CD4-positive, alpha-beta T cell treated with Interferon alpha-2 for 1 hour (primary cell): Measurements from ENCODE around the gene GLB1L3.
"Not testable (repeated sequence)": the region's sequence is repeated elsewhere in the genome, so short reads cannot be mapped to it uniquely, and the experiment has no call there.

Experiments
- DNase-seq, 2 donors: peaks; one replicate each; pipeline ENCODE4 v3.0.0-alpha.2; 2020 to 2022

Gene GLB1L3

DNA sequence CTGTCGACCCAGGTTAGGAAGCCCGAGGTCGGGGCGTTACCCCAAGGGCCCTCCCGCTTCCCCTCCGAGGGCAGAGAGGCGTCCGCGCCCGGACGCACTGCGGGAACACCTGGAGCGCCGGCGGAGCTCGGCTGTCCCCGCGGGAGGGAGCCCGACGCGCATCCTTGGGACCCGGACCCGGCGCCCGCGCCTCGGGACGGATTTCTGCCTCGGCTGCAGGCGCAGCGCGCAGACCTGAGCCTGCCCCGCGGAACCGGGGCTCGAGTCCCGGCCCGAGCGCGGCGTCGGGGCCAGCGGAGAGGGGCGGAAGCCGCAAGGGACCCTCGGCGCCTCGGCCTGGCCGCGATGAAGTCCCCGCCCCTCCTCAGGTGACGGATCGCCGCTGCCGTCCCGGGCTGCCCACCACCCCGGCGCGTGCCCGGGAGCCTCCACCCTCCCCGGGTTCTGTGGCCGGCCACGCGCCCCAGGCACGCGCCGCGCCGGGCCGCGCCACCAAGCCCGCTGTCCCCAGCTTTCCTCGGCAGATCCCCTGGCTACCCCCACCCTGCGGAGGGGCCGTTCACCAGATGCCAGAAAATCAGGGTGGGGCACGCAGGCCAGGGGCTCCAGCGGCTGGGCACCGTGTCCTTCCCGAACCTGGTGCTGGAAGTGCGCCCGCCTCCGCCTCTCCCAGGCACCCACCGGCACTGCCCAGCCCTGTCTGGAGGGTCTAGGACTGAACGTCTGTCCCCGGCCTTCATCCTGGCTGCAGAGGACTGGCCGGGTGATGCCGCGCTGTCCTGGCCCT is 410 bp downstream of the GLB1L3 start:
- no peak for DNase-seq

DNA sequence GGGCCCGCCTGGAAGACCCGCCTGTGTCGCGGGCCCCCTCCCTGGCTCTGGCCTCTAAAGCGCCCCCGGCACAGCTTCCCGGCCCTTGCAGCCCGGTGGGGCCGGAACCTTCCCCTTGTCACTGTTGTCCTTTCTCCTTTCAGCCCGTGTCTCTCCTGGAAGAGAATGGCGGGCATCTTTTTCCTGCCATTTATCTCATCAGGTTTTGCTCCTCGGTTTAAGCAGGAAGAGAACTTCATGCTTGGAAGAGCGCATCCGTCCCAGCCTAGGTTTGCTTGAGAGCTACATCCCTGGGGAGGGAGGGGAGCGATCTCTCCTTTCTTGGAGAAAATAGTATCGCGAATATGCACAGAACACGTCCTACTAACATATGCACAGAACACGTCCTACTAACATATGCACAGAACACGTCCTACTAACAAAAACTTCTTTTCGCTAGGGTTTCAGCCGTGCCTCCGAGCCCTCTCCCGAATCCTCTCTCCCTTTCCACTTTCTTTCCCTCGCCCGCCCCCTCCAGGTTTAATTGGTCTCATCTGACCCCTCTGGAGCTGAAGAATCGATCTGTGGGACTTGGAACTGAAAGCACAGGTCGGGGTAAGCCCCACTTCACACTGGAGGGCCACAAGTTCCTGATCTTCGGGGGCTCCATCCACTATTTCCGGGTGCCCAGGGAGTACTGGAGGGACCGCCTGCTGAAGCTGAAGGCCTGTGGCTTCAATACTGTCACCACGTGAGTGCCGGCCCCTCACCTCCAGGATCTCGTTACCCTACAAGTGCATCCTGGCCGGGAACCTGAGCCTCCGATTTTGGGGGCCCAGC is 1.2 kb downstream of the GLB1L3 start:
- no peak for DNase-seq

DNA sequence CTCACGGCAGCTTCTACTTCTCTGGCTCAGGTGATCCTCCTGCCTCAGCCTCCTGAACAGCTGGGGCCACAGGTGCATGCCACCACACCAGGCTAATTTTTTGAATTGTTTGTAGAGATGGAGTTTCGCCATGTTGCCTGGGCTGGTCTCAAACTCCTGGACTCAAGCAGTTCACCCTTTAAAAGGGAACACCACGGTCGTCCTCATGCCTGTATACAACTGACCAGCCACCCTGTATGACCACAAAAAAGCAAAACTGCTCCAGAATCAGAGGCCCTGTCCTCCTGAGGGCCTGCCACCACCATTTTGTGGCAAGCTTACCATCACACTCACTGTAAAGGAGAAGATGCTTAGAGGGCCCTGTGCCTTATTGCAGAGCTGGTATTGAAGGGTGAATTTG is 2.2 kb downstream of the GLB1L3 start:
- no peak for DNase-seq

DNA sequence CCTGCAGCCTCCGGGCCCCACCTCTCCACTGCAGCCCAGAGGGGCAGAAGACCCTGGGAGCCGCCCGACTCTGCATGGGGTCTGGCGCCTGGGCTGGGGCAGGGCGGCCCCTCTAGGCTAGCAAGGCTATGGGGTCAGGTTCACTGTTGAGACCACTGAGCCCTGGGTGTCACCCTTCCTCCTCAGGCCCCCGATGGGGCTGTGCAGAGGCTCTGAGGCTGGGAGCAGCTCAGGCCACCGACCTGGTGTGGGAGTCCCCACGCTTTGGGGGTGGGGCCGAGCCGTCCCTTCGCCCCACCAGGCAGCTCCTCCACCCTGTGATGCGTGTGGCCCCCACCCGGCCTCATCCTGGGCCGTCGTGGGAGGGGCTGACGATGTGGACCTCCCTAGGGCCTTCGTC is 5.5 kb downstream of the GLB1L3 start:
- DNase-seq = not testable (repeated sequence)

DNA sequence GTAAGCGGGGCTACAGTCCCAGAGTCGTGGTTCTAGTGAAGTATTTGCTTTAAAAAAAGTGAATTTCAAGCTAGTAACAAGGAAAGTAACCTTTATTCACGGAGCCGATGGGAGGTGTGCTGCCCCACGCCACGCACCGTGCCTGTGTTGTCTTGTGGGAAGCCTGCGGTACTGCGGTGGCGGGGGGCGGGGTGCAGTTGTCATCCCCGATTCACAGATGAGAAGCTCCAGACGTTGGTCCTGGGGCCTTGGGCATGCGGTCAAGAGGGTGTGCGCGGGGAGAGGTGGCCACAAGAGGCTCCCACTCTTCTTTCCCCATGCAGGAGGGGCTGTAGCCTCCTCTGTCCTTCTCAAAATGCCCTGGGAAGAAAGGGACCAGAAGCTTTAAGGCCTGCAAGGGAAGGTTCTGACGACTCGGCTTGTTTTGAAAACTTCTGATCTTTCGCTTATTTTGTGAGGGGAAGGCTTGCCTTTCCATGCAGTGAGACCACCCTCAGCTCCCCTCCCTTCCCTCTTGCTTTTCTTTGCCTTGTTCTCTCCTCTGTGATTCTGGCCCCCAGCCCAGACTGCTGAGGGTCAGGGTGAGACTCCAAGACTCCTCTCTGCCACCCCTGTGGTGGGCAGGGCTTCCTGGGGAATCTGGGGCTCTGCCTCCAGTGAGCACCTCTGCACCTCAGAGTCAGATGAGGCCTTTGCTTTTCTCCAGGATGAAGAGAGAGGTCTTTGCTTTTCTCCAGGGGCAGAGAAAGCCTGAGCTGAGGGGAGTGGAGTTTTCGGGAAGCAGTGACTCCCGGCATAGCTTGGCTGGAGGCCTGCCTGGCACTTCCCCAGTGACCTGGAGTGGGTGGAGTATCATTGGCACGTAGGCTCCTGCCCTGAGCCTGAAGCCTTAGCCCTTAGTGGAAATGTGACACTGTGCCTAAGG is 6.2 kb downstream of the GLB1L3 start:
- no peak for DNase-seq

DNA sequence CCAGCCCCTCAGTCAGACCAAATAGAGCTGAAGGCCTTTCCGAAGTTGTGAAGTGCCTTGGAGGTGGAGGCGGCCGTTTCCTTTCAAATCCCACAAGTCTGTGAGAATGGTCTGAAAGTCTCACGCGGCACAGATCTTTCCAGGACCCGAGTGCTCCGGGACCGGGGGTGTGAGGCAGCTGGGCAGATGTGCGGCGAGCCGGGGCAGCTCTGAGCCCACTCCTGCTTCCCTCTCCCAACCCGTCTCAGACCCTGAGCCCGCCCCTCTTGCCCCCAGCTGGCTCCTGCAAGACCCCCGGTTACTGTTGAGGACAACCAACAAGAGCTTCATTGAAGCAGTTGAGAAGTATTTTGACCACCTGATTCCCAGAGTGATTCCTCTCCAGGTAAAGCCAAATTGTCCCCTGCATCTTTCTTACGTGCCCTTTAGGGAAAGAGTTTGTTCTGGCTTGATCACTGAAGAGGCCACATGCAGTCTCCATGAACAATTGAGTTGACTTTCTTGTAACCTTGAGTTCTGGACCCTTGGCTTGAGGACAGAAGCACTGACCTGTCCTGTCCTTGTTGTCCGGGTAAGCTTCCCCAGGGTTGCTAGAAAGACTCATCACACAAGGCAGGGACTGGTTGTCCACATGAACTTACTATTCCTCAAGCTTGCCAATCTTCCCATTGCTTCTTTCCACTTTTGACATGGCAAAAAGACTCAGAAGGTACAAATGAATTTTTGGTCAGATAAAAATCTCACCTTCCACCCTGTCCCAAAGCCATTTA is 7.5 kb downstream of the GLB1L3 start:
- no peak for DNase-seq

DNA sequence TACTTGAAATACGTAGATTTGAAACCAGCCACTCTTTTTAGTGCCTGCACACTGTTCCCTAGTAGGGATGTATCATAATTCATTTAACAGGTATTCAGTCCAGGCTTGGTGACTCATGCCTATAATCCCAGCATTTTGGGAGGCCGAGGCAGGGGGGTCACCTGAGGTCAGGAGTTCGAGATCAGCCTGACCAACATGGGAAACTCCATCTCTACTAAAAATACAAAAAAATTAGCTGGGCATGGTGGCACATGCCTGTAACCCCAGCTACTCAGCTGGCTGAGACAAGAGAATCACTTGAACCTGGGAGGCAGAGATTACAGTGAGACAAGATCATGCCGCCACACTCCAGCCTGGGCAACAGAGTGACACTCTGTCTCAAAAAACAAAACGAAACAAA is 8.2 kb downstream of the GLB1L3 start:
- DNase-seq = not testable (repeated sequence)

DNA sequence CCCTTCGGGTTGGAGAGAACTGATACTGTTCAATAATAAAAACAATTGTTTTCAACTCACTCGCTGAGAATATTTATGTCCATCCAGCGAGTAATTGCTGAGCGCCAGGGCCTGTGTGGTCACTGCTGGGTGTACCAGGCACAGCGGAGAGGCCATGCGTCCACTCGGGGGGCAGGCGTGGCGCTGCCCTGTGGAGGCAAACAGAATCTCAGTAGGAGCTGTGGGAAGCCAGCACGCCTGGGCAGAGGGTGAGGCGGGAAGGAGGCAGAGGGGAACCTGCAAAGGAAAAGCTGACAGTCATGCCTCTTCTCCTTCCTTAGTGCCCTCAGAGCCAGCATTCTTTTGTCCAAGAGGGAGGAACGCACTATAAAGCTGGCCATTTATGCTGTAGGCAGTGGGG is 11.4 kb downstream of the GLB1L3 start:
- DNase-seq = no peak

DNA sequence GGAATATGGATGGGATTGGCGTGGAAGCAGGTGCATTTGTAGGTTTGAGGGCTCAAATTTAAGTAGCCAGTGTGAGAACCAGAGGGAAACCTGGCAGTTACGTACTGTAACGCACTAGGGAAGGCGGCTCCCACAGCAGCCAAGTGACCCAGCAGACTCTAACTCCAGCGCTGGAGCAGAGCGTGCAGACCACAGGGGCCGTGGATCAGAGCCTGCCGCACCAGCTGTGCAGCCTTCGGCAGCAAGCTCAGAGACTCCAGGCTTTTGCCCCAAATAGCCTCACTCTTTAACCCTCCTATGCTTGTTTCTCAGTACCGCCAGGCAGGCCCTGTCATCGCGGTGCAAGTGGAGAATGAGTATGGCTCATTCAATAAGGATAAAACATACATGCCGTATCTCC is 12.3 kb downstream of the GLB1L3 start:
- DNase-seq = no peak

DNA sequence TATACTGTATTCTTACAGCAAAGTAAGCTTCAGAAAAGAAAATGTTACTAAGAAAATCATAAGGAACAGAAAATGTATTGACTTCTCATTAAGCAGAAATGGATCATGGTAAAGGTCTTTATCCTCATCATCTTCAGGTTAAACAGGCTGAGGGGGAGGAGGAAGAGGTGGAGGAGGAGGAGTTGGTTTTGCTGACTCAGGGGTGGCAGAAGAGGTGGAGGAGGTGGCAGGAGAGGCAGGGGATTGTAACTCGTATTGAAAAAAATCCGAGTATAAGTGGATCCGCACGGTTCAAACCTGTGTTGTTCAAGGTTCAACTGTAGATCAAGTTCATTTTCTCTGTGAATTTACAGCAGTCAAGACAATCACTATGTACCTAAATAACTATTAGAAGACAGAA is 13.0 kb downstream of the GLB1L3 start:
- DNase-seq = no peak

DNA sequence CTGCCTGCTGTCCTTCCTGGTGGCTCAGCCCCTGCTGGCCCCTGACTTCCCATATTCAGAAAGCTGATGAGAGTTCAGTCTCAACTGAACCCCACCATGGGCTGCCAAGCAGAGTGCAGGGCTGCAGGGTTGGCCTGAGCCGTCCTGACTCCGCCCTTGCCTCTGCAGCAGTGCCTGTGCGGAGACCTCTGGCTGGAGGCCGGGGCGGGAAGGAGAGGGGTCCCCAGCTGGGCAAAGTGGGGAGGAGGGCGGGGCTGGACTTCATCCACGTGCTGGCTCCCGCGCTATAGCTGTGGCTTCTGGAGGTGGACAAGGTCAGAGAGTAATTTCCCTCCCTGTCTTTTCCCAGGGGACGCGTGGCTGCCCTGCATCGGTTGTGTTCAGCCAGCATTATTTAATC is 13.6 kb downstream of the GLB1L3 start:
- no peak for DNase-seq

DNA sequence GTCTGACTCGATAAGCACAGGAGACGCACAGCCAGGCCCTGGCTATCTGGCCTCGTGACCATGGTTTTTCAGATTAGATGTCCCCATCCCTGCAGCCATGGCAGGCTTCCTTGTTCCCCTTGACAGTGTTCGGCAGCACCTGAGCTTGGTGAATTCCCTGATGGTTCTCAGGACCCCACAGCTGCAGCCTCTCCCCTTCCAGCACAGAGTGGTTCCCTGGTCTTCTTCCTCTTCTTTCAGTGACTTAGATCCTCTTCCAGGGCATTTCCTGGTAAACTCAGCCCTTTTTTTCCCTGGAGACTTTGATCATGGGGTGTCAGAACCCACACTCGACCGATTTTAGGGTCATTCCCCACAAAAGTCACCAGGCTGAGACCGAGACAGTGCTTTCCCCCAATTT is 14.5 kb downstream of the GLB1L3 start:
- no peak for DNase-seq

DNA sequence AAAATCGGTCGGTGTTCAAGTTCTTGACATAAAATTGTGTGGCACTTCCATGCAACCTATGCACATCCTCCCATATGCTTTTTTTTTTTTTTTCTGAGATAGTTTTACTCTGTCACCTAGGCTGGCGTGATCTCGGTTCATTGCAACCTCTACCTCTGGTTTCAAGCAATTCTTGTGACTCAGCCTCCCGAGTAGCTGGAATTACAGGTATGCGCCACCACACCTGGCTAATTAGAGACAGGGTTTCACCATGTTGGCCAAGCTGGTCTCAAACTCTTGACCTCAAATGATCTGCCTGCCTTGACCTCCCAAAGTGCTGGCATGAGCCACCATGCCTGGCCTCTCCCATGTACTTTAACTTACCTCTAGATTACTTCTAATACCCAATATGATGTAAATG is 15.0 kb downstream of the GLB1L3 start:
- no peak for DNase-seq

DNA sequence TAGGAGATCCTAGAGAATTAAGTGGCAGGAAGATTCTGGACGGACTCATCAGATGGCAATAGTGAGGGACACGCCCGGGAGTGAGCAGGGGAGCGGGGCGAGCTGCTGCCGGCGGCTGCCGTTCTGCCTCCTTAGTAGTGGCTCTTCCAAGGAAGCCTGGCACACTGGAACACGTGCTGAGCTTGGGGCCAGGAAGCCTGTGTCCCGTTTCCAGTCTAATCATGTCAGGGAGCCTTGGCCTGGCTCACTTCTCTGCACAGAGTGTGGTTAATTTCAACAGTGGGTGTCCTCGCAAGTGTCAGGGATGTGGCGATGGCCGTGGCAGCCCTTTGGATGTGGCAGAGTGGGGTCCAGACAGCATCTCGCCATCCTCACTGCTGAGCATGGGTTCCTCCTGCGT is 16.5 kb downstream of the GLB1L3 start:
- no peak for DNase-seq

DNA sequence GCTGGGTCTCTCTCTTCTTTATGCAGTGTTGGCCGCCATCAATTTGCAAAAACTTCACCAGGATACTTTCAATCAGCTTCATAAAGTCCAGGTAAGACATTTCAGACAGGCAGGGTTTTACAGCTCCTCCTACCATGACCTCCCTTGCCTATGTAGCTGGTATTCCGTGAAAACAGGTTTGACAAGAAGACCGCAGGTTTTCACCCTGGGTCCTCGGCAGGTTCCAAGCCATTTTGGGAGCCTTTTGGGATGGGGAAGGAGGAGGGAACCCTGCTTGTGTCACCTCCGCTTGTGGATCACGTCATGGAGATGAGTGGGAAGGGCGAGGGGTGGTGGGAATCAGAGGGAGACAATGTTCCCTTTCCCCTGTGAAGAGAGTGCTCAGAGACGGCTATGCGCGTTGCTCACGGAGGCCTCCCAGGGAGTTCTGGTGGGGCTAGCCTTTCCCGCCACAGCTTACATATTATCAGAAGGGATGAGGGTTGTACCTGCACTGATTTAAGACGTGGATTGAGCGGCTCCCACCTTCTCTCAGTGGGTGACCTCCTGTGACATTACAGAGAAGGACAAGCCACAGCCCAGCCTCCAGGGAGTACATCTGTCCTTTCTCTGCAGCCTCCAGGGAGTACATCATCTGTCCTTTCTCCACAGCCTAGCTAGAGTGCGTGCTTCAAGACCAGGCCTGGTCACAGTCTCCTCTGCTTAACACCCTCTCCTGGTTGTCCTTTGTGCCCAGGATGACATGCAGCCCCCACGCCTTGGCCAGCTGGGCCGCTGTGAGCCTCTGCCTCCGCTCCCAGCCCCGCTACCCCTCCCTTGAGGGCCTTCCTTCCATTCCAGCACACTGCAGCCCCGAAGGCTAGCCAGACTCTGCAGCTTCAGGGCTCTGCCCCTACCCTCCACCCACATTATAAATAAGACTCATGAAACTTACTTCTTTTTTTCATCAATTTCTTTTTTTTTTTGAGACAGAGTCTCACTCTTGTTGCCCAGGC is 17.2 kb downstream of the GLB1L3 start:
- DNase-seq = no peak

DNA sequence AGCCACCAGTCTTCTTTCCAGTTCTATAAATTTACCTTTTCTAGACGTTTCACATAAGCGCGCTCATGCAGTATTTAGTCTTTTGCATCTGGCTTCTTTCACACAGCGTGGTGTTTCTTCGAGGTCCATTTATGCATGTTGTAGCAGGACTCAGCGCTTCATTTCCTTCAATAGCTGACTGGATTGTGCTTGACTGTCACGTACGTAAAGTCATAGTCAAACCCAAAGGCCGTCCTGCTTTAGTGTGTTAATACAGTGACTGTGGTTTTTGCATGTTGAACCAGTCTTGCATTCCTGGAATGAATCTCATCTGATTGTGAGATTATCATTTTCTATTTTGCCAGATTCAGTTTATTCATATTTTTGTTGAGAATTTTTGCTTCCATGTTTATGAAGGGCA is 18.5 kb downstream of the GLB1L3 start:
- DNase-seq = no peak

DNA sequence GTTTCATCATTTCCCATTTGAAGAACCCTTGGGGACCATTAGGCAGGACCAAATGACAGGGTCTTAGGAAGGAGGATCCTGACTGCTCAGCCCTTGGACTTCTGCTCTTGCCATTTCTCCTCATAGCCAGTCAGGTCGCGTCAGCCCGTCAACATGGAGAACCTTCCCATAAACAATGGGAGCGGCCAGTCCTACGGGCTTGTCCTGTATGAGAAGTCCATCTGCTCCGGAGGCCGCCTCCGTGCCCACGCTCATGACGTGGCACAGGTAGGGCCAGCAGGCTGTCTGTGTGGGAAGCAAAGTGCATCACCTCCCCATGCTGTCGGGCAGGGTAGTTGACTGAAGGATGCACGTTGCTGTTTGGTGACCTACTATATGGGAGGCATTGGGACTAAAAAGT is 36.0 kb downstream of the GLB1L3 start:
- DNase-seq = no peak

DNA sequence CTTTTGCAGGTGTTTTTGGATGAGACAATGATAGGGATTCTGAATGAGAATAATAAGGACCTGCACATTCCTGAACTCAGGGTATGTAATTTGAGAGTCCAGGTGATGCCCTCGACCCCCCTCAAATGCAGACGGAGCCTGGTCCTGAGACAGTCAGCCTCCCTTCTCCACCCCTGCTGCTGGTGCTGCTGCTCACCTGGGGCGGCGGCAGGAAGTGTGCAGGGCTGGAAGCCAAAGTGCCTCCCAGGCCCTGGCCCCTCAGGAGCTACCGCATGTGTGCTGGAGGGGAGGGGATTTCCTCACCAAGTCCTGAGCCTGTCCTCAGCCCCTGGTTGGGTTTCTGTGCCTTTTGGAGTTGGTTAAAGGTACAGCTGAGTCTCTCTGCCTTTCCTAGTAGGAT is 36.6 kb downstream of the GLB1L3 start:
- no peak for DNase-seq

DNA sequence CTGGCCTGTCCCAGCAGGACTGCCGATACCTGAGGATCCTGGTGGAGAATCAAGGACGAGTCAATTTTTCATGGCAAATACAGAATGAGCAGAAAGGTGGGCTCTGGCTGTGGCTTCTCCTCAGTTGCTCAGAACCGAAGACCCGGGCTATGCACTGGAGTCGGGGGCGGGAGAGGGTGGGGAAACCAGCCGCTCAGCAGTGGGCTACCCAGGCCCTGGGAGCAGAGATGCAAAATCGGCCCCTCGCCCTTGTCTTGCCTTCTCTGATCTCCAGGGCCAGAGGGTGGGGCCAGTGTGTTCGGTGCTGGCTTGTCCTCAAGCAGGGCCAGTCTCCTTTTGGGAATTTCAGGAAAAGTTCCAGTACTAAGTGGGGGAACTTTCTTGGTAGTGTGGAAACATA is 37.2 kb downstream of the GLB1L3 start:
- DNase-seq = no peak

DNA sequence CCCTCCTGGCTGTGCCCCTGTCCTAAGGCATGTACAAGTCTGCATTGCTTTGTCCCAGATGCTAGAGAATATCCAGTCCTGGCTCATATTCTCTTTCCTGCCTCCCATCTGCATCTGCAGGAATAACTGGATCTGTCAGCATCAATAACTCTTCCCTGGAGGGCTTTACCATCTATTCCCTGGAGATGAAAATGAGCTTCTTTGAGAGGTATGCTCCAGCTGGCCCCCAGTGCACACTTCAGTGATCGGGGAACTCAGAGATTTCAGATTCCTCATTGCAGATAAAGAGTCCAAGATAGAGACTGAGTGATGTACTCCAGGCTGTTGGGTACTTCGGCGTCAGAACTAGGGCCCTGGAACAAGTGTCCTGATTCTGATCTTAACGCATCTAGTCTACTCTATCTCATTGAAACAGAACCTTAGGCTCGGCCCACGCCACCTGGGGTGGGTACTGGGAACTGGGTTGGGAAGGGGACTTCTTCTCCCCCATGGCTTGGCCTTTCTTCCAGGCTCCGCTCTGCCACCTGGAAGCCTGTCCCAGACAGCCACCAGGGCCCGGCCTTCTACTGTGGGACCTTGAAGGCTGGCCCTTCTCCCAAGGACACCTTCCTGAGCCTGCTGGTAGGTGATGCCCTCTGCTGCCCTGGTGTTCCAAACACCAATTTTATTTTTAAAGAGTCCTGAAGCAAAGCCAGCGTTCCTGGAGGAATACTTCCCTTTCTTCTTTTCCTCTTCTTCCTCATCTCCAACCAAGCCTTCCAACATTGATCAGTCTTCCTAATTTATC is 37.8 kb downstream of the GLB1L3 start:
- no peak for DNase-seq
